Prostate gland (tissue), 2 donors: ENCODE measurements around the gene TNS3. TPM values are rescaled to one million over a fixed set of nuclear protein-coding genes. Genes with fewer than 3 reads are reported as not detected.

ENCODE experiments used
- DNase-seq: peaks from one replicate; pipeline ENCODE4 v3.0.0-alpha.2; 2019; ENCODE audit warnings: low spot score
- H3K27ac ChIP-seq, 2 donors: fragments of 200-600 bp; sonication (generic); 2 replicates each; pipeline ENCODE4 v1.5.1; 2017 to 2019
- H3K27me3 ChIP-seq: fragments of 200-600 bp; sonication (generic); replicated peaks from 2 replicates; pipeline ENCODE4 v1.5.1; 2019; ENCODE audit not compliant: insufficient read depth
- H3K36me3 ChIP-seq, 2 donors: fragments of 200-600 bp; sonication (generic); 1 replicate in 1 of 2; 2 replicates in 1 of 2; pipeline versions ENCODE4 v1.5.1 to v1.8.1; 2017 to 2019
- H3K4me1 ChIP-seq: fragments of 200-600 bp; sonication (generic); replicated peaks from 2 replicates; pipeline ENCODE4 v1.5.1; 2019
- H3K4me3 ChIP-seq, 2 donors: fragments of 200-600 bp; sonication (generic); 2 replicates each; pipeline ENCODE4 v1.5.1; 2017 to 2019
- H3K9me3 ChIP-seq: fragments of 200-600 bp; sonication (generic); 2 replicates; pipeline ENCODE4 v1.5.1; 2017
- CTCF ChIP-seq, 4 experiments: fragments of 200-600 bp in 2 of 4; fragments of 450-650 bp in 2 of 4; sonication (generic) in 2 of 4; IDR thresholded peaks; 1 replicate in 3 of 4; 2 replicates in 1 of 4; pipeline ENCODE4 v1.5.1; 2016 to 2019; ENCODE audit warnings: antibody characterized with exemption in 4 of 4, mild to moderate bottlenecking in 2 of 4, moderate library complexity in 2 of 4
- POLR2A ChIP-seq: fragments of 450-650 bp; IDR thresholded peaks from one replicate; pipeline ENCODE4 v1.6.1; 2016; ENCODE audit warnings: antibody characterized with exemption, mild to moderate bottlenecking
- POLR2AphosphoS5 ChIP-seq: sonication (generic); formaldehyde crosslinking; IDR thresholded peaks from one replicate; pipeline ENCODE4 v1.6.1; 2017; ENCODE audit warnings: antibody characterized with exemption
- WGBS: methylation state at CpG from one replicate; pipeline ENCODE4 v1.1.5; 2018; 5-methylcytosine and 5-hydroxymethylcytosine counted together
- intact Hi-C: fragments of 100-400 bp; cut with DNase I; formaldehyde crosslinking; loops from one replicate; pipeline ENCODE4 v1.14.2; 2022
- total RNA-seq, 2 donors: library from RNA; depleted of rRNA; stranded (reverse); fragments of >200 nt; gene quantifications; one replicate each; pipeline ENCODE4 v1.1.0, GENCODE V29; 2016

Gene TNS3
- total RNA-seq, 2 donors from 2014 or later: 19.5 to 95.8 TPM

GRCh38 chr7:47281161-47281560 lies 300.8 kb downstream of the TNS3 start:
- intact Hi-C loops: no loop called here
- H3K36me3 ChIP-seq: no peaks in the 10 kb centered on the region
- DNase-seq: no peak
- 97% methylated on average over 3 of the region's 3 CpGs for WGBS
- H3K4me3 ChIP-seq: no peak overlapping the region
- no peak overlapping the region for H3K27ac ChIP-seq
- H3K4me1 ChIP-seq: no peaks in the 10 kb centered on the region
- no peaks in the 10 kb centered on the region for H3K9me3 ChIP-seq
- TF ChIP-seq POLR2AphosphoS5 (no peak), POLR2A (no peak), CTCF (IDR thresholded peaks at IDR 0.05) (no peak)
- H3K27me3 ChIP-seq: no peaks in the 10 kb centered on the region

- Histone ChIP-seq H3K36me3 (no peaks in the 10 kb centered on the region), H3K4me1 (no peaks in the 10 kb centered on the region), H3K27ac (no peak overlapping the region), H3K4me3 (no peak overlapping the region), H3K27me3 (no peaks in the 10 kb centered on the region), H3K9me3 (no peaks in the 10 kb centered on the region)
- DNase-seq: no peak
- intact Hi-C loops: no loop called here
- TF ChIP-seq CTCF (IDR thresholded peaks at IDR 0.05) (no peak), POLR2A (no peak), POLR2AphosphoS5 (no peak)
- 89% methylated on average over 4 of the region's 4 CpGs for WGBS
Observed at GRCh38 chr7:47280114-47280513, 301.8 kb downstream of the TNS3 start.

- WGBS: 92% methylated on average over 6 of the region's 6 CpGs
- Histone ChIP-seq H3K27me3 (no peaks in the 10 kb centered on the region), H3K27ac (no peak overlapping the region), H3K4me1 (no peaks in the 10 kb centered on the region), H3K4me3 (no peak overlapping the region), H3K9me3 (no peaks in the 10 kb centered on the region), H3K36me3 (no peaks in the 10 kb centered on the region)
- intact Hi-C loops: no loop called here
- TF ChIP-seq POLR2AphosphoS5 (no peak), CTCF (IDR thresholded peaks at IDR 0.05) (no peak), POLR2A (no peak)
- DNase-seq: no peak
Observed at GRCh38 chr7:47278043-47278442, 303.9 kb downstream of the TNS3 start.

GRCh38 chr7:47277321-47277781 lies 304.6 kb downstream of the TNS3 start:
- TF ChIP-seq POLR2AphosphoS5: no peak
- no peak for TF ChIP-seq CTCF (IDR thresholded peaks at IDR 0.05)
- no peak for TF ChIP-seq POLR2A
- Histone ChIP-seq H3K4me1 (no peaks in the 10 kb centered on the region), H3K27me3 (no peaks in the 10 kb centered on the region), H3K27ac (no peak overlapping the region), H3K4me3 (no peak overlapping the region), H3K36me3 (no peaks in the 10 kb centered on the region), H3K9me3 (no peaks in the 10 kb centered on the region)
- WGBS: 93% methylated on average over 20 of the region's 20 CpGs
- intact Hi-C loops: no loop called here
- no peak for DNase-seq

- TF ChIP-seq POLR2AphosphoS5: no peak
- TF ChIP-seq POLR2A: no peak
- no peak for TF ChIP-seq CTCF (IDR thresholded peaks at IDR 0.05)
- H3K27me3 ChIP-seq: no peaks in the 10 kb centered on the region
- no peaks in the 10 kb centered on the region for H3K9me3 ChIP-seq
- intact Hi-C loops: no loop called here
- no peak overlapping the region for H3K4me3 ChIP-seq
- H3K36me3 ChIP-seq: no peaks in the 10 kb centered on the region
- whole genome bisulfite sequencing: 97% methylated on average over 6 of the region's 6 CpGs
- DNase-seq: no peak
- H3K4me1 ChIP-seq: no peaks in the 10 kb centered on the region
- H3K27ac ChIP-seq: no peak overlapping the region
Observed at GRCh38 chr7:47273974-47274766, 307.7 kb downstream of the TNS3 start.
